Loucy (cell line): ENCODE data around the gene LRIG1.

Experiments used
- EZH2phosphoT487 ChIP-seq: fragments of 200-600 bp; IDR thresholded peaks from 2 replicates; pipeline ENCODE4 v1.6.1; 2018; ENCODE audit warnings: antibody characterized with exemption, mild to moderate bottlenecking, moderate library complexity, borderline replicate concordance
- TF ChIP-seq, protein P1 (sequence below): fragments of 200-600 bp; sonication (generic); conservative IDR thresholded peaks from 2 replicates; pipeline ENCODE4 v1.5.1; 2014; ENCODE audit warnings: mild to moderate bottlenecking, antibody characterized with exemption, low read length

DNA sequence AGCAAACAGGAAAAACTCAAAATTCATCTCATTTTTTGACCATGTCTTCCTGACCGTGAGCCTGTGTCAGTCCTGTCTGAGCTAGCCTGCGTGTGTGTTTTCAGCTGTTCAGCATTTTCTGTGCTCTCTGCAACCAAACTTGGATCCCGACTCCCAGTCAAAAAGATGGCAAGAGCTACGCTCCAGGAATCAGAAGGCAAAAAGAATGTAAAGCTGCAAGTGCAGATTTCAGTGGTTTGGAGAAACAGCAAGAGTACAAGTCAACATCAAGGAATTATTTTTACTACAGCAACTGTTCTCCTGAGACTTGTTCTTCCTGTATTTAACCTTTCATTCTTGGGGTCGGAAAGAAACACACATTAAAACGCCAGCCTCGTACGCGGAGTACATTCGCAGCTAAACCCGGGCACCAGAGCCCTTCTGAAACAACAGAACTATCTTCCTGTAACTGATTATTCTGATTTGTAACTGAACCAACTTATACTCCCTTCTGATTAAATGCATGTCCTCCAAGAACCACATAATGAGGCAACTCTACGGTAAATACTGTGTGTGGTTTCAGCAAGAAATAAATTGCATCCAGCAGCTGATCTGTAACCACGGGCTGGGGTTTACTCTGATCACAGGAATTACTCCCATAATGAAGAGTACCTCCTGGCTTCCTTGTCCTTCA, 107.4 kb downstream of the LRIG1 start:
- TF ChIP-seq, protein P1, sequence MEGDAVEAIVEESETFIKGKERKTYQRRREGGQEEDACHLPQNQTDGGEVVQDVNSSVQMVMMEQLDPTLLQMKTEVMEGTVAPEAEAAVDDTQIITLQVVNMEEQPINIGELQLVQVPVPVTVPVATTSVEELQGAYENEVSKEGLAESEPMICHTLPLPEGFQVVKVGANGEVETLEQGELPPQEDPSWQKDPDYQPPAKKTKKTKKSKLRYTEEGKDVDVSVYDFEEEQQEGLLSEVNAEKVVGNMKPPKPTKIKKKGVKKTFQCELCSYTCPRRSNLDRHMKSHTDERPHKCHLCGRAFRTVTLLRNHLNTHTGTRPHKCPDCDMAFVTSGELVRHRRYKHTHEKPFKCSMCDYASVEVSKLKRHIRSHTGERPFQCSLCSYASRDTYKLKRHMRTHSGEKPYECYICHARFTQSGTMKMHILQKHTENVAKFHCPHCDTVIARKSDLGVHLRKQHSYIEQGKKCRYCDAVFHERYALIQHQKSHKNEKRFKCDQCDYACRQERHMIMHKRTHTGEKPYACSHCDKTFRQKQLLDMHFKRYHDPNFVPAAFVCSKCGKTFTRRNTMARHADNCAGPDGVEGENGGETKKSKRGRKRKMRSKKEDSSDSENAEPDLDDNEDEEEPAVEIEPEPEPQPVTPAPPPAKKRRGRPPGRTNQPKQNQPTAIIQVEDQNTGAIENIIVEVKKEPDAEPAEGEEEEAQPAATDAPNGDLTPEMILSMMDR: no peak
- no peak for TF ChIP-seq EZH2phosphoT487
